ENCODE measurements around the gene PKHD1. TPM values are rescaled to one million over a fixed set of nuclear protein-coding genes. Genes with fewer than 3 reads are reported as not detected.

Gene PKHD1
- total and polyA plus RNA-seq, 2 of the 8 experiments (the other 6 are each of a cell fraction or from before 2014, with no cell fraction given): 0.06 to 0.09 TPM

GRCh38 chr6:52077180-52077884, 10.1 kb downstream of the PKHD1 start:
- H3K79me2 ChIP-seq (ENCODE audit: control insufficient read depth in 1 of 2, insufficient read depth in 2 of 2, low read length in 2 of 2): no peaks in the 10 kb centered on the region
- peaks cover 2 to 17% (median 14%) of the 10 kb centered on the region in 4 experiments; a peak in 5 of 7 replicates for H3K4me1 ChIP-seq (replicated peaks in 1 of 4; ENCODE audit: control insufficient read depth in 3 of 4, insufficient read depth in 4 of 4, low read length in 3 of 4)
- DNase-seq (ENCODE audit: low read depth in 1 of 2, low spot score in 2 of 2): peak in 1 of 2 experiments; percentile 59
- ChIA-PET CTCF (ENCODE audit: partially characterized antibody) (interaction anchor here (0.7 to 4.0 kb wide), 9 partner anchors 9 to 186 kb away, joined by 3 to 17 read pairs (median 4); partner anchors contain the start of gene PKHD1), POLR2A (ENCODE audit: partially characterized antibody) (interaction anchor here (0.9 to 1.4 kb wide), 3 partner anchors 8 to 183 kb away, joined by 3 to 4 read pairs (median 4); no protein-coding TSS in a partner anchor)
- no peak overlapping the region for H2AFZ ChIP-seq (ENCODE audit: low read length)
- H3K23me2 ChIP-seq (ENCODE audit: low read depth, low read length): peaks cover 6% of the 10 kb centered on the region; the same call in 1 of the 2 replicates
- peak overlapping the region in 1 of 4 experiments; percentile 26; a peak in 2 of 7 replicates for H3K9ac ChIP-seq (replicated peaks in 1 of 4; ENCODE audit: extremely low read depth in 1 of 4, low read depth in 3 of 4, low read length in 3 of 4)
- peak; percentile 60 for FAIRE-seq
- H2AK5ac ChIP-seq (ENCODE audit: low read depth, low read length): peak overlapping the region; percentile 34; the same call in 1 of the 2 replicates
- H3K27me3 ChIP-seq (replicated peaks in 1 of 4; ENCODE audit: control insufficient read depth in 3 of 4, extremely low read depth in 1 of 4, insufficient read depth in 3 of 4, low read length in 3 of 4): no peaks in the 10 kb centered on the region; a peak in 1 of 7 replicates
- no peaks in the 10 kb centered on the region for H3K79me1 ChIP-seq (ENCODE audit: low read depth, low read length)
- peak overlapping the region; percentile 68 for H3K18ac ChIP-seq (ENCODE audit: extremely low read depth, low read length)
- H3K36me3 ChIP-seq (ENCODE audit: control insufficient read depth in 2 of 4, insufficient read depth in 4 of 4, low read length in 3 of 4): no peaks in the 10 kb centered on the region
- peak overlapping the region; percentile 24; the same call in 1 of the 2 replicates for H2BK20ac ChIP-seq (ENCODE audit: low read length)
- peak overlapping the region; percentile 16 for H4K5ac ChIP-seq (ENCODE audit: insufficient read length, low read depth, low read length)
- no peak overlapping the region for H3K14ac ChIP-seq (ENCODE audit: insufficient read length)
- 19% methylated on average over 3 of the region's 3 CpGs; no CpG with 5 or more reads in 1 of the 2 experiments for WGBS, 2 experiments (ENCODE audit: extremely low coverage in 1 of 2, insufficient coverage in 1 of 2, insufficient read length in 1 of 2, insufficient replicate concordance in 2 of 2, low coverage in 1 of 2, low lambda C conversion rate in 2 of 2, missing lambda C conversion rate in 1 of 2)
- H3K4ac ChIP-seq (replicated peaks; ENCODE audit: insufficient read length, low read depth, low read length): no peak overlapping the region
- 0 out of 2 replicates have a peak overlapping the region, but pooled peaks have one; percentile 34 for H3K27ac ChIP-seq (ENCODE audit: low read depth, low read length)
- H4K91ac ChIP-seq (replicated peaks; ENCODE audit: insufficient read length, low read length): peak overlapping the region; percentile 29
- H4K20me1 ChIP-seq (replicated peaks in 1 of 2; ENCODE audit: control insufficient read depth in 1 of 2, insufficient read depth in 2 of 2, low read length in 2 of 2): no peaks in the 10 kb centered on the region
- no peak overlapping the region for H4K8ac ChIP-seq (ENCODE audit: extremely low read depth, insufficient read depth, low read length)
- peak overlapping the region; percentile 60 to 76 for H3K4me2 ChIP-seq (ENCODE audit: insufficient read depth in 1 of 2, low read depth in 2 of 2, low read length in 2 of 2)
- H3K56ac ChIP-seq (replicated peaks; ENCODE audit: insufficient read length, low read depth, low read length): no peak overlapping the region
- H3K23ac ChIP-seq (ENCODE audit: insufficient read length): no peak overlapping the region
- peak overlapping the region in 2 of 4 experiments; percentile 27 to 32; a peak in 5 of 8 replicates for H3K4me3 ChIP-seq (ENCODE audit: extremely low read depth in 1 of 4, insufficient read depth in 2 of 4, low read depth in 3 of 4, low read length in 4 of 4)
- no peak overlapping the region for H2BK15ac ChIP-seq (ENCODE audit: low read length)
- H2BK5ac ChIP-seq (ENCODE audit: low read depth, low read length): peak overlapping the region; percentile 86; the same call in 1 of the 2 replicates
- H2BK120ac ChIP-seq (replicated peaks; ENCODE audit: low read depth, low read length): peak overlapping the region; percentile 0
- H2BK12ac ChIP-seq (ENCODE audit: low read depth, low read length): peak overlapping the region; percentile 73; the same call in 1 of the 2 replicates
- H3K9me3 ChIP-seq (ENCODE audit: insufficient read depth in 2 of 2, low read depth in 1 of 2, low read length in 1 of 2): no peaks in the 10 kb centered on the region
- TF ChIP-seq SRF (IDR thresholded peaks at IDR 0.05; ENCODE audit: low read depth, low read length): no peak
- TF ChIP-seq SAP30 (IDR thresholded peaks at IDR 0.05; ENCODE audit: insufficient read depth, insufficient replicate concordance, low read length): no peak
- TF ChIP-seq RFX5 (IDR thresholded peaks at IDR 0.05; ENCODE audit: borderline replicate concordance, low read depth, low read length): no peak
- TF ChIP-seq EGR1 (IDR thresholded peaks at IDR 0.05; ENCODE audit: borderline replicate concordance, low read depth, low read length): 0 out of 2 replicates have a peak, but pooled peaks have one; percentile 27
- no peak for TF ChIP-seq SP4 (IDR thresholded peaks at IDR 0.05; ENCODE audit: low read length)
- no peak for TF ChIP-seq TAF7 (optimal IDR thresholded peaks at IDR 0.05; ENCODE audit: borderline replicate concordance, low read depth, low read length)
- TF ChIP-seq NANOG (IDR thresholded peaks at IDR 0.05; ENCODE audit: insufficient read depth, low read depth, low read length, poor library complexity, severe bottlenecking): peak; percentile 14
- TF ChIP-seq BCL11A (IDR thresholded peaks at IDR 0.05; ENCODE audit: low read depth in 2 of 2, low read length in 2 of 2): no peak
- peak; percentile 45; the same call in 1 of the 2 replicates for TF ChIP-seq ATF2 (IDR thresholded peaks at IDR 0.05; ENCODE audit: low read length)

Measured in H1 (cell line).